ENCODE measurements around the gene GLCE.
"Not testable (repeated sequence)": the region's sequence is repeated elsewhere in the genome, so short reads cannot be mapped to it uniquely, and the experiment has no call there.

Gene GLCE

GRCh38 chr15:69302087-69302486, 141.7 kb downstream of the GLCE start:
- DNase-seq: not testable (repeated sequence)

GRCh38 chr15:69302929-69303328, 142.5 kb downstream of the GLCE start:
- no peak for DNase-seq

GRCh38 chr15:69303337-69304181, 143.1 kb downstream of the GLCE start:
- no peak for DNase-seq

- DNase-seq: no peak
These were observed 143.7 kb downstream of the GLCE start for GRCh38 chr15:69304182-69304545.

- peak; percentile 90 for DNase-seq
These were observed 144.9 kb downstream of the GLCE start for GRCh38 chr15:69305204-69305931.

- no peak for DNase-seq
These were observed 145.6 kb downstream of the GLCE start for GRCh38 chr15:69305933-69306568.

- DNase-seq: no peak
These were observed 147.5 kb downstream of the GLCE start for GRCh38 chr15:69307939-69308338.

GRCh38 chr15:69308949-69309348, 148.5 kb downstream of the GLCE start:
- DNase-seq: no peak

GRCh38 chr15:69311319-69311721, 150.9 kb downstream of the GLCE start:
- no peak for DNase-seq

GRCh38 chr15:69313432-69314000, 153.1 kb downstream of the GLCE start:
- DNase-seq: no peak

GRCh38 chr15:69314131-69314530, 153.7 kb downstream of the GLCE start:
- DNase-seq: no peak

- no peak for DNase-seq
These were observed 154.3 kb downstream of the GLCE start for GRCh38 chr15:69314736-69315135.

- no peak for DNase-seq
These were observed 155.1 kb downstream of the GLCE start for GRCh38 chr15:69315402-69316110.

GRCh38 chr15:69316291-69316690, 155.9 kb downstream of the GLCE start:
- DNase-seq: no peak

- DNase-seq: peak; percentile 48
These were observed 157.0 kb downstream of the GLCE start for GRCh38 chr15:69317392-69317841.

- DNase-seq: peak; percentile 48
These were observed 157.6 kb downstream of the GLCE start for GRCh38 chr15:69318033-69318432.

- DNase-seq: peak; percentile 48
These were observed 159.2 kb downstream of the GLCE start for GRCh38 chr15:69319384-69320375.

GRCh38 chr15:69320977-69321554, 160.6 kb downstream of the GLCE start:
- DNase-seq: no peak
